ENCODE measurements around the gene TMEM87A. TPM values are rescaled to one million over a fixed set of nuclear protein-coding genes. Genes with fewer than 3 reads are reported as not detected.

TMEM87A gene
- polyA plus RNA-seq, 2 of the 4 experiments (the other 2 are of a cell fraction), result 30.3 to 49.8 TPM

- TF ChIP-seq HES2 (IDR thresholded peaks at IDR 0.05), result no peak
These were observed 2.7 kb upstream of the TMEM87A start (continued) for GRCh38 chr15:42275780-42276391.

- DNase-seq (ENCODE audit: low read depth in 1 of 2, low spot score in 1 of 2), result no peak
- no peak for TF ChIP-seq EHMT2 (IDR thresholded peaks at IDR 0.05; ENCODE audit: low read depth)
- no peak for TF ChIP-seq RFX5 (IDR thresholded peaks at IDR 0.05)
- no peak for TF ChIP-seq ATOH8 (CRISPR knock-in tag; IDR thresholded peaks at IDR 0.05; ENCODE audit: low read depth)
- TF ChIP-seq KDM1A (IDR thresholded peaks at IDR 0.05; ENCODE audit: low read depth), result no peak
- TF ChIP-seq NFE2L2 (conservative IDR thresholded peaks at IDR 0.05; ENCODE audit: low read length), result no peak
- TF ChIP-seq POLR2AphosphoS2 (conservative IDR thresholded peaks at IDR 0.05; ENCODE audit: low read length), result no peak
- TF ChIP-seq ZNF302 (CRISPR knock-in tag; IDR thresholded peaks at IDR 0.05), result no peak
- TF ChIP-seq PHF8 (IDR thresholded peaks at IDR 0.05; ENCODE audit: borderline replicate concordance, low read depth), result no peak
- TF ChIP-seq POLR2A (IDR thresholded peaks at IDR 0.05; ENCODE audit: low read length), result no peak
- no peak for TF ChIP-seq ELK1 (IDR thresholded peaks at IDR 0.05; ENCODE audit: low read depth, low read length)
- no peak for TF ChIP-seq ESRRA (IDR thresholded peaks at IDR 0.05; ENCODE audit: borderline replicate concordance, low read length)
- no peak for TF ChIP-seq EP300 (IDR thresholded peaks at IDR 0.05)
- TF ChIP-seq MAFK (IDR thresholded peaks at IDR 0.05; ENCODE audit: partially characterized antibody), result no peak
- no peak for TF ChIP-seq RAD21 (conservative IDR thresholded peaks at IDR 0.05 in 1 of 2, IDR thresholded peaks at IDR 0.05 in 1 of 2)
- no peak for TF ChIP-seq ZSCAN20 (CRISPR knock-in tag; IDR thresholded peaks at IDR 0.05)
- no peak for TF ChIP-seq PBX3 (IDR thresholded peaks at IDR 0.05)
- no peak for TF ChIP-seq HOXB13 (CRISPR knock-in tag; IDR thresholded peaks at IDR 0.05; ENCODE audit: low read depth)
- no peak for TF ChIP-seq CEBPB (IDR thresholded peaks at IDR 0.05)
- TF ChIP-seq CHD2 (IDR thresholded peaks at IDR 0.05; ENCODE audit: low read length, partially characterized antibody), result no peak
- no peak for ATAC-seq
- no peak for FAIRE-seq
- ChIA-PET POLR2A (no interaction called here), CTCF (no interaction called here)
- Histone ChIP-seq H3K4me3 (peak overlapping the region; percentile 92), H3K27ac (peak overlapping the region; percentile 96 to 99), H3K4me2 (peak overlapping the region; percentile 95), H3K9me3 (no peaks in the 10 kb centered on the region), H3K4me1 (0 out of 3 replicates have a peak, but pooled peaks cover 13% of the 10 kb centered on the region)
- 8% methylated on average over 6 of the region's 6 CpGs for WGBS (ENCODE audit: missing lambda C conversion rate)
These were observed 1.4 kb upstream of the TMEM87A start for GRCh38 chr15:42274702-42274989.

GRCh38 chr15:42273900-42274701 lies 868 bp upstream of the TMEM87A start:
- peak; percentile 39 to 65 for ATAC-seq
- H3K4me2 ChIP-seq, result peak overlapping the region; percentile 95
- peak overlapping the region; percentile 96 to 99 for H3K27ac ChIP-seq
- CTCF ChIA-PET, result interaction anchor here (0.5 kb wide), 1 partner anchor 709 kb away, joined by 3 read pairs; no protein-coding TSS in a partner anchor
- no peaks in the 10 kb centered on the region for H3K9me3 ChIP-seq
- peak; percentile 13 to 39 for DNase-seq (ENCODE audit: low read depth in 1 of 2, low spot score in 1 of 2)
- H3K4me3 ChIP-seq, result peak overlapping the region; percentile 92
- 4% methylated on average over 26 of the region's 27 CpGs for WGBS (ENCODE audit: missing lambda C conversion rate)
- POLR2A ChIA-PET, result interaction anchor here (0.9 to 2.2 kb wide), 17 partner anchors 9 to 500 kb away, joined by 3 to 15 read pairs (median 4); partner anchors contain the start of genes MAPKBP1, SNAP23, STARD9 and VPS39
- TF ChIP-seq BCL3 (IDR thresholded peaks at IDR 0.05), result no peak
- peak; percentile 15 for TF ChIP-seq MAFK (IDR thresholded peaks at IDR 0.05; ENCODE audit: partially characterized antibody)
- FAIRE-seq, result no peak
- H3K4me1 ChIP-seq, result 0 out of 3 replicates have a peak, but pooled peaks cover 13% of the 10 kb centered on the region

Data from A549 (cell line).